Endothelial cell of umbilical vein (primary cell): ENCODE results near the gene FNIP2. TPM values are rescaled to one million over a fixed set of nuclear protein-coding genes. Genes with fewer than 3 reads are reported as not detected.

Experiments used
- BruUV-seq: library from RNA; stranded (reverse); fragments of 400-500 nt; replicated peaks from 2 replicates; lab custom pipeline; 2021; lab: Mats Ljungman, UMichigan
- CTCF ChIA-PET: fragments of 300-600, 350-600 bp; sonication (Branson Sonifier 250); formaldehyde crosslinking; loops from one replicate; lab custom pipeline; 2021; ENCODE audit warnings: antibody characterized with exemption, inconsistent platforms; lab: Charles Lee
- POLR2A ChIA-PET: fragments of 300-600, 350-600 bp; sonication (Branson Sonifier 250); formaldehyde crosslinking; loops from one replicate; lab custom pipeline; 2021; ENCODE audit warnings: antibody characterized with exemption, inconsistent platforms; lab: Charles Lee
- DNase-seq: peaks from one replicate; pipeline ENCODE4 v3.0.0-alpha.2; 2011; ENCODE audit warnings: low read depth, low spot score
- FAIRE-seq: peaks from 2 replicates; lab custom pipeline; 2011; peaks lifted over from hg19 to GRCh38; lab: Jason Lieb, UNC
- H2AFZ ChIP-seq: 2 replicates; pipeline ENCODE4 v1.6.0; 2012; ENCODE audit warnings: low read depth, low read length, control low read depth, inconsistent platforms
- H3K27ac ChIP-seq: 2 replicates; pipeline ENCODE4 v1.5.1; 2011; ENCODE audit warnings: low read depth, mild to moderate bottlenecking, control low read depth, low read length, moderate library complexity; ENCODE audit not compliant: insufficient read depth
- H3K27me3 ChIP-seq, 2 experiments: 2 replicates each; pipeline versions ENCODE4 v1.6.0 to v1.6.1; 2011; ENCODE audit warnings: low read length in 2 of 2, mixed read lengths in 1 of 2; ENCODE audit not compliant: control insufficient read depth in 2 of 2, insufficient read depth in 2 of 2
- H3K36me3 ChIP-seq, 2 experiments: 2 replicates in 1 of 2; 3 replicates in 1 of 2; pipeline ENCODE4 v1.5.1; 2011; ENCODE audit warnings: low read length in 2 of 2, mild to moderate bottlenecking in 1 of 2, moderate library complexity in 1 of 2; ENCODE audit not compliant: control insufficient read depth in 2 of 2, insufficient read depth in 2 of 2; ENCODE audit errors: extremely low read depth in 1 of 2
- H3K4me1 ChIP-seq: 3 replicates; pipeline ENCODE4 v1.5.1; 2011; ENCODE audit warnings: mild to moderate bottlenecking, low read length; ENCODE audit not compliant: control insufficient read depth, insufficient read depth; ENCODE audit errors: extremely low read depth
- H3K4me2 ChIP-seq: 2 replicates; pipeline ENCODE4 v1.6.1; 2011; ENCODE audit warnings: low read length, control low read depth, mixed read lengths; ENCODE audit not compliant: insufficient read depth
- H3K4me3 ChIP-seq, 3 experiments: fragments of 200-600 bp in 1 of 3; sonication (generic), shearing (Covaris generic) in 1 of 3; replicated peaks in 1 of 3; 2 replicates each; pipeline ENCODE4 v1.5.1; 2011 to 2016; ENCODE audit warnings: control low read depth in 3 of 3, low read length in 3 of 3, mild to moderate bottlenecking in 2 of 3, inconsistent platforms in 1 of 3, low read depth in 1 of 3, moderate library complexity in 1 of 3; ENCODE audit not compliant: insufficient read depth in 1 of 3
- H3K79me2 ChIP-seq: 2 replicates; pipeline ENCODE4 v1.6.0; 2012; ENCODE audit warnings: low read length, inconsistent platforms; ENCODE audit not compliant: control insufficient read depth, insufficient read depth
- H3K9ac ChIP-seq: replicated peaks from 2 replicates; pipeline ENCODE3; 2011; ENCODE audit warnings: low read length, control low read depth; ENCODE audit not compliant: insufficient read depth; ENCODE audit errors: extremely low read depth
- H3K9me1 ChIP-seq: replicated peaks from 3 replicates; pipeline ENCODE4 v1.6.0; 2011; ENCODE audit warnings: mild to moderate bottlenecking, low read length; ENCODE audit not compliant: control insufficient read depth, insufficient read depth; ENCODE audit errors: extremely low read depth
- H3K9me3 ChIP-seq: replicated peaks from 2 replicates; pipeline ENCODE4 v1.5.1; 2012; ENCODE audit warnings: low read length, inconsistent platforms; ENCODE audit not compliant: control insufficient read depth, insufficient read depth
- H4K20me1 ChIP-seq: replicated peaks from 2 replicates; pipeline ENCODE3; 2011; ENCODE audit warnings: mild to moderate bottlenecking, low read length; ENCODE audit not compliant: control insufficient read depth, insufficient read depth; ENCODE audit errors: extremely low read depth
- EZH2 ChIP-seq: IDR thresholded peaks from 2 replicates; pipeline ENCODE4 v1.6.1; 2012; ENCODE audit warnings: borderline replicate concordance, low read depth, mild to moderate bottlenecking, moderate library complexity, low read length, inconsistent platforms; ENCODE audit not compliant: severe bottlenecking
- FOS ChIP-seq: IDR thresholded peaks from 2 replicates; pipeline ENCODE4 v1.6.1; 2011; ENCODE audit warnings: mild to moderate bottlenecking, low read length, moderate library complexity, borderline replicate concordance; ENCODE audit not compliant: insufficient read depth
- GATA2 ChIP-seq: IDR thresholded peaks from 2 replicates; pipeline ENCODE4 v1.7.0; 2011; ENCODE audit warnings: low read depth, mild to moderate bottlenecking, moderate library complexity, mixed read lengths, low read length; ENCODE audit not compliant: insufficient read length, insufficient read depth
- JUN ChIP-seq: IDR thresholded peaks from 2 replicates; pipeline ENCODE4 v1.6.1; 2011; ENCODE audit warnings: borderline replicate concordance, low read depth; ENCODE audit not compliant: insufficient read length, insufficient read depth
- MYC ChIP-seq: IDR thresholded peaks from one replicate; pipeline ENCODE4 v1.6.1; 2011; ENCODE audit warnings: mild to moderate bottlenecking, low read depth, low read length
- POLR2A ChIP-seq: IDR thresholded peaks from 2 replicates; pipeline ENCODE4 v1.6.1; 2012; ENCODE audit warnings: low read depth, mild to moderate bottlenecking, control low read depth, low read length
- POLR2AphosphoS5 ChIP-seq: IDR thresholded peaks from 2 replicates; pipeline ENCODE4 v1.6.1; 2012; ENCODE audit warnings: low read depth, mild to moderate bottlenecking, control low read depth, low read length, moderate library complexity; ENCODE audit not compliant: insufficient read depth
- dilution Hi-C: fragments of 300-500 bp; cut with MboI; formaldehyde crosslinking; loops from one replicate; pipeline ENCODE4 v1.15.0; 2019; ENCODE audit warnings: low sequenced_read_pairs; ENCODE audit not compliant: extremely low pct_ligation_motif_present
- intact Hi-C: fragments of 100-400 bp; cut with micrococcal nuclease; formaldehyde crosslinking; loops from one replicate; pipeline ENCODE4 v1.10.0; 2022
- polyA plus RNA-seq, 4 experiments: library from polyadenylated mRNA; depleted of rRNA in 3 of 4; stranded (reverse) in 3 of 4; unstranded in 1 of 4; fragments of >200 nt; gene quantifications; 2 replicates each; pipeline versions ENCODE4 v1.2.1 to v1.2.3, GENCODE V29; 2011 to 2012; ENCODE audit warnings: missing spikeins in 1 of 4
- total RNA-seq: library from RNA; stranded (reverse); gene quantifications from 2 replicates; pipeline ENCODE4 v1.2.3, GENCODE V29; 2021
- TF ChIP-seq, protein P1 (sequence below), 2 donors: IDR thresholded peaks; 1 replicate in 1 of 2; 2 replicates in 1 of 2; pipeline ENCODE4 v1.5.1; 2011; ENCODE audit warnings: low read length in 2 of 2, mild to moderate bottlenecking in 2 of 2, moderate library complexity in 2 of 2, control low read depth in 1 of 2, inconsistent platforms in 1 of 2, low read depth in 1 of 2; ENCODE audit not compliant: insufficient read depth in 1 of 2; ENCODE audit errors: extremely low read depth in 1 of 2
- TF ChIP-seq, protein P2 (sequence below): IDR thresholded peaks from 2 replicates; pipeline ENCODE4 v1.6.1; 2011; ENCODE audit not compliant: insufficient read depth, insufficient read length

The FNIP2 gene
- total and polyA plus RNA-seq, 2 donors (not counting 3 experiments of a cell fraction or from before 2014, with no cell fraction given) = 4.5 to 14.4 TPM

DNA sequence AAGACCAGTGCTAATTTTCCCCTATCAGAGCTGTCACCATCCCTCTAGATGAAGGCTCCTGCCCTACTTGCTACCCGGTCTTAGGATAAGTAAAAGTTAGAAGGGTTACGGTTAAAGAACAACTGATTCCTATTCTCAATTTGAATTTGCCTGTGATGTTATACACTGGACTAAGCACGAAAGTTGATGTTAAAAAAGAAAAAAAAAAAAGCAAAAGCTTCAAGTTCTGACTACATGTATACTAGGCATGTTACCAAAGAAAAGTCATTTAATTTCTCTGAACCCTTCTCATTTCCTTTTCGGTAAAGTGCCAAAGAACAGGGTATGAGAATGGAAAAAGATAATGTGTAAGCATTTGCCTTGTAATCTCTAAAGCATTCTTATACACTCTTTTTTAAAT is 44.2 kb upstream of the FNIP2 start:
- dilution Hi-C loops = no loop called here
- POLR2A ChIA-PET = no interaction called here
- FAIRE-seq = no peak

DNA sequence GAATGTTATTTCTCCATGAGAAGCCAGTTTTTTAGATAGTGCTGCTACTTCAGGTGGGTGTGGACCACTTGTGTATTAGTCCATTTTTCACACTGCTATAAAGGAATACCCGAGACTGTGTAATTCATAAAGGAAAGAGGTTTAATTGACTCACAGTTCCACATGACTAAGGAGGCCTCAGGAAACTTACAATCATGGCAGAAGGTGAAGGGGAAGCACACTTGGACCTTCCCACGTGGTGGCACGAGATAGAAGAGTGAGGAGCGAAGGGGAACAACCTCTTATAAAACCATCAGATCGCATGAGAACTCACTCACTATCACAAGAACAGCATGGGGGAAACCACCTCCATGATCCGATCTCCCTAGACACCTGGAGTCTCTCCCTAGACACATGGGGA is 42.2 kb upstream of the FNIP2 start:
- Histone ChIP-seq H3K27me3 (peaks cover 9 to 12% of the 10 kb centered on the region in 2 experiments), H3K9ac (no peak overlapping the region), H2AFZ (no peak overlapping the region), H3K4me1 (peaks cover 8% of the 10 kb centered on the region), H3K79me2 (peaks cover 13% of the 10 kb centered on the region), H3K9me1 (no peaks in the 10 kb centered on the region), H3K27ac (no peak overlapping the region), H3K4me2 (no peak overlapping the region), H4K20me1 (no peaks in the 10 kb centered on the region), H3K36me3 (no peaks in the 10 kb centered on the region), H3K4me3 (no peak overlapping the region), H3K9me3 (no peaks in the 10 kb centered on the region)
- intact Hi-C loops = no loop called here
- dilution Hi-C loops = no loop called here
- no peak for FAIRE-seq
- ChIA-PET POLR2A (no interaction called here), CTCF (interaction anchor here (2.1 to 2.6 kb wide), 2 partner anchors 54 to 125 kb away, joined by 6 to 26 read pairs; no protein-coding TSS in a partner anchor)
- no peak for TF ChIP-seq FOS
- TF ChIP-seq, protein P1, sequence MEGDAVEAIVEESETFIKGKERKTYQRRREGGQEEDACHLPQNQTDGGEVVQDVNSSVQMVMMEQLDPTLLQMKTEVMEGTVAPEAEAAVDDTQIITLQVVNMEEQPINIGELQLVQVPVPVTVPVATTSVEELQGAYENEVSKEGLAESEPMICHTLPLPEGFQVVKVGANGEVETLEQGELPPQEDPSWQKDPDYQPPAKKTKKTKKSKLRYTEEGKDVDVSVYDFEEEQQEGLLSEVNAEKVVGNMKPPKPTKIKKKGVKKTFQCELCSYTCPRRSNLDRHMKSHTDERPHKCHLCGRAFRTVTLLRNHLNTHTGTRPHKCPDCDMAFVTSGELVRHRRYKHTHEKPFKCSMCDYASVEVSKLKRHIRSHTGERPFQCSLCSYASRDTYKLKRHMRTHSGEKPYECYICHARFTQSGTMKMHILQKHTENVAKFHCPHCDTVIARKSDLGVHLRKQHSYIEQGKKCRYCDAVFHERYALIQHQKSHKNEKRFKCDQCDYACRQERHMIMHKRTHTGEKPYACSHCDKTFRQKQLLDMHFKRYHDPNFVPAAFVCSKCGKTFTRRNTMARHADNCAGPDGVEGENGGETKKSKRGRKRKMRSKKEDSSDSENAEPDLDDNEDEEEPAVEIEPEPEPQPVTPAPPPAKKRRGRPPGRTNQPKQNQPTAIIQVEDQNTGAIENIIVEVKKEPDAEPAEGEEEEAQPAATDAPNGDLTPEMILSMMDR (IDR thresholded peaks at IDR 0.05; ENCODE audit: extremely low read depth in 1 of 2, insufficient read depth in 1 of 2, low read depth in 1 of 2, low read length in 2 of 2) = no peak
- TF ChIP-seq POLR2A = no peak
- no peak for TF ChIP-seq MYC
- no peak for TF ChIP-seq POLR2AphosphoS5
- no peak for TF ChIP-seq JUN
- no peak for TF ChIP-seq GATA2
- TF ChIP-seq, protein P2, sequence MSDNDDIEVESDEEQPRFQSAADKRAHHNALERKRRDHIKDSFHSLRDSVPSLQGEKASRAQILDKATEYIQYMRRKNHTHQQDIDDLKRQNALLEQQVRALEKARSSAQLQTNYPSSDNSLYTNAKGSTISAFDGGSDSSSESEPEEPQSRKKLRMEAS = no peak
- no peak for TF ChIP-seq EZH2
- BruUV-seq = no TSS peak
- DNase-seq = no peak

More for the DNA sequence above, 44.2 kb upstream of the FNIP2 start:
- H3K9ac ChIP-seq = no peak overlapping the region
- no peaks in the 10 kb centered on the region for H4K20me1 ChIP-seq
- CTCF ChIA-PET = interaction anchor here (2.6 kb wide), 1 partner anchor 127 kb away, joined by 16 read pairs; no protein-coding TSS in a partner anchor
- BruUV-seq = no TSS peak
- no peak overlapping the region for H3K4me3 ChIP-seq
- H2AFZ ChIP-seq = no peak overlapping the region
- H3K27me3 ChIP-seq = peaks cover 9 to 11% of the 10 kb centered on the region in 2 experiments
- H3K27ac ChIP-seq = no peak overlapping the region
- no peak for DNase-seq
- TF ChIP-seq POLR2AphosphoS5 (no peak), EZH2 (no peak), FOS (no peak), MYC (no peak)
- TF ChIP-seq, protein P2 = no peak
- no peaks in the 10 kb centered on the region for H3K9me3 ChIP-seq
- H3K9me1 ChIP-seq = no peaks in the 10 kb centered on the region
- H3K36me3 ChIP-seq = peaks cover 4 to 6% of the 10 kb centered on the region in 2 experiments
- H3K4me1 ChIP-seq = peaks cover 8% of the 10 kb centered on the region
- intact Hi-C loops = loop anchor here (5.0 kb wide), 2 partner anchors 468 to 472 kb away; no protein-coding TSS in a partner anchor
- H3K79me2 ChIP-seq = peaks cover 23% of the 10 kb centered on the region
- no peak overlapping the region for H3K4me2 ChIP-seq
